HG03064 (cell line): Measurements from ENCODE around the gene MCIDAS.
A peak's percentile ranks its signal among the peaks of the same experiment; 100 is the strongest.

Experiments
- ATAC-seq: cut with Tn5 transposase; IDR thresholded peaks from one replicate; pipeline ENCODE4 v1.9.1; 2021; ENCODE audit warnings: low read depth; ENCODE audit not compliant: unreplicated experiment

The MCIDAS gene

DNA sequence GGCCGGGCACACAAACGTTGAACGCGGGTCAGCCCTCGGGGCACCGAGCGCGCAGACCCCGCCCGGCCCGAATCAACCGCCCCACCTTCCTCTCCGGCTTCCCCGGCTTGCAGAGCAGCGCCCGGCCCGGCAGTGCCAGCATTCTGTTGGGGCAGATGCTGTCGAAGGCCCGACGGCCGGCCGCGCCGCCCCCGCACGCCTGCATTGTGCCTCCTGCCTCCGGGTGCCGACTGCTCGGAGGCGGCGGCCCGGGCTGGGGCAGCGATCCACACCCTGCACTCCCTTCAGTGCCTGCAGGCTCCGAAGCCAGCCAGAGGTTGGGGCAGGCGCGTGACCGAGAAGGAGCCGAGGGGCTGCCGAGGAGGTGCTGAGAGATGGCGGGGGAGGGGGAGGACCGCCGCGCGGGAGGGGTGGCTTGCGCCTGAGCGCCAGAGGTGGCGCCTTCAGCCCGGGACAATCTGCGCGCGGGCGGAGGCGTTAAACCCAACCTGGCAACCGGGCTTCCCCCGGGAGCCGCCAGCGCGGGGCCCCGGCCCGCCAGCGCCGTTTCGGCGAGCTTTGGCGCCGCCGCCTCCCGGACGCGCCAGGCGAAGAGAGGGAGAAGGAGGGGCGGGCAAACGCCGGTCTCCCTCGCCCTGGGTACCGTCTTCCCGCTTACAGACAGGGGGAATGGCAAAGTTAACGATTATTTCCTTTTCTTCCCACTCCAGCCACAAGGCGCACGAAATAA lies at the start of gene MCIDAS:
MCIDAS (minus strand) TSS at position 382 of the 730 bp plus-strand sequence; CDS start at position 205, 177 bp downstream.
- ATAC-seq: no peak

- no peak for ATAC-seq
These were observed 49.7 kb upstream of the MCIDAS start for GRCh38 chr5:55276771-55277170.

GRCh38 chr5:55258339-55258738 lies 31.2 kb upstream of the MCIDAS start:
- no peak for ATAC-seq

DNA sequence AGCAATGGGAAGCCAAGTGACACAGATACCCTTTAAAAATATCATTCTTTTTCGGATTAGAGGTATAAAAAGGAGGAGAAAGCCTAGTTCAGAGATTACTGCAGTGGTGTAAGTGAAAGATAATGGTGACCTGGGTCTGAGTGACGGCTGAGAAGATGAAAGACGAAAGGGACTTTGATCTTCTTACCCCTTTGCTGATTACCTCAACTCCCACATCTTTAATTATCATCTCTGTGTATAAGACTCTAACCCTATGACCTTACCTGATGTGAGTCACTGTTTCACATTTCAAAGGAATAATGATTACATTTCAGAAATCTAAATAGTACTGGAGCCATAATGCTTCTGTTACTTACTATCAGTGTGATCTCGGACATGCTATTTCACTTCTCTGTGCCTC lies 27.7 kb upstream of the MCIDAS start:
- no peak for ATAC-seq

DNA sequence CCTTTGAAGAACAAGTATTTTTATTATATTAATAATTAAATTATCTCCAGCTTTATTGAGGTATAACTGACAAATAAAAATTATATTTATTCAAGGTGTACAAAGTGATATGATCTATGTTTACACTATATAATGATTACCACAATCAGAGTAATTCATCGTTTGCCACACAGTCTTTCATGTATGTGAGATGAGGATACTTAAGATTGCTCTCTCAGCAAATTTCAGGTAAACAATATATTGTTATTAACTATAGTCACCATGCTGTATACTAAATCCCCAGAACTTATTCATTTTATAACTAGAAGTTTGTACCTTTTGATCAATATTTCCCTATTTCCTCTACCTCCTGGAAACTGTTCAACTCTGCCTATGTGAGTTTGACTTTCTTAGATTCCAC lies 22.9 kb upstream of the MCIDAS start:
- no peak for ATAC-seq

DNA sequence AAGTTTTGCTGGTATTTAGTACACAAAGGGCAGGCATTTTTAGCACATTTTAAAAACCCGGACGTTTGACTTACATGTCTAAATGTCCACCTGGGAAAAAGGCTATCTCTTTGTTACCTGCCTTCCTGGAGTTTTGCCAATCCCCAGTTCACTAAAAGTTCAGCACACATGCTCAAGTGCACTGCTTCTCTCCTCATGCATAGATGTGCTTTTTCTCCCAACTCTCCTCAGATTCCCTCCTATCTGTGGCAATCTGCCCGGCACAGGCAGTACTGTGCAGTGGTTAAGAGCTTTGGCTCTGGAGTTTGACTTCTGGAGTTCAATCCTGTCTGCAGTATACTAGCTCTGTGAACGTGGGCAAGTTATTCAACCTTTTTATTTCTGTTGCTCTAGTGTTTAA lies 14.6 kb upstream of the MCIDAS start:
- ATAC-seq: no peak

DNA sequence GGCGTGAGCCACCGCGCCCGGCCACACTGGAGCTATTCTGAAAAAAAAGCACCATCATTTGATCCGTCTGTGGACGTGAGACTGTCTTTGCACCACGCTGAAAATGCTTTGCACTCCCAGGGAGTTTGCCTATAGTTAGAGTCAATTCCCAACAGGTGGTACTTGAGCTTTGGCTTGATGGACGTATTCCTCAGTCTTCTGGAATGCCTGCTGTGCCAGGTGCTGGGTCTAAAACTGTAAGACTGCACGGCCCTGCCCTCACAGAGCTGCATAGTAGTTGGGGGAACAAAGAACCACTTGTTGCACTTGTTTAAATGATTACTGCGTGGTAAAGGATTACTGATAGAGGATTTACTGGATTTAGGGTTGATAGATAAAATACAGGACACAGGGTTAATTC lies 9.7 kb upstream of the MCIDAS start:
- no peak for ATAC-seq

DNA sequence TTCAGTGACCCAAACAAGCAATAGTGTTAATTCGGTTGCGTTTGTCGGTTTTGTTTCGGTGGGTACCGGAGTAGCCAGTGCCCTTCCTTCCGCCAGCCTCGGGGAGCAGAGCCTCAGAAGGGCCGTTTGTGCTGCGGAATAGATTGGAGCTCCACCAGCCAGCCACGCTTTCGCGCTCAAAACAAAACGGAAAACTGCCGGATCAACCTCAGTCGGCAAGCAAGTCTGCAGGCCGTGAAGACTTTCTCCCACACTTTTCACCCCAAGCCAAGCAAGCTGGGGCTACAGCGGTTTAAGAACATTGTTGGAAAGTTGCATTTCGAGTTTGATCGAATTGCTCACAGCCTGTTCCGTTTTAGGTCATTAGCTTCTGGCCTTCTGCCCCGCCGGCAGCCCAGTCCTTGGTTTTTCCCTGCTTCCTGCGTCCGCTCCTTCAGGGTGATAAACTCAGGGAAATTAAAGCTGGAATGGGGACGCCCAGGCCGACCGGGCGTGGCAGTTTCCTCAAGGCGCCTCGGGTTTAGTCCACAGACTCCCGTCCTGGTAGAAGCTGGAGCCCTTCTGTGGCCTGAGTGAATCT lies 7.1 kb upstream of the MCIDAS start:
- no peak for ATAC-seq

DNA sequence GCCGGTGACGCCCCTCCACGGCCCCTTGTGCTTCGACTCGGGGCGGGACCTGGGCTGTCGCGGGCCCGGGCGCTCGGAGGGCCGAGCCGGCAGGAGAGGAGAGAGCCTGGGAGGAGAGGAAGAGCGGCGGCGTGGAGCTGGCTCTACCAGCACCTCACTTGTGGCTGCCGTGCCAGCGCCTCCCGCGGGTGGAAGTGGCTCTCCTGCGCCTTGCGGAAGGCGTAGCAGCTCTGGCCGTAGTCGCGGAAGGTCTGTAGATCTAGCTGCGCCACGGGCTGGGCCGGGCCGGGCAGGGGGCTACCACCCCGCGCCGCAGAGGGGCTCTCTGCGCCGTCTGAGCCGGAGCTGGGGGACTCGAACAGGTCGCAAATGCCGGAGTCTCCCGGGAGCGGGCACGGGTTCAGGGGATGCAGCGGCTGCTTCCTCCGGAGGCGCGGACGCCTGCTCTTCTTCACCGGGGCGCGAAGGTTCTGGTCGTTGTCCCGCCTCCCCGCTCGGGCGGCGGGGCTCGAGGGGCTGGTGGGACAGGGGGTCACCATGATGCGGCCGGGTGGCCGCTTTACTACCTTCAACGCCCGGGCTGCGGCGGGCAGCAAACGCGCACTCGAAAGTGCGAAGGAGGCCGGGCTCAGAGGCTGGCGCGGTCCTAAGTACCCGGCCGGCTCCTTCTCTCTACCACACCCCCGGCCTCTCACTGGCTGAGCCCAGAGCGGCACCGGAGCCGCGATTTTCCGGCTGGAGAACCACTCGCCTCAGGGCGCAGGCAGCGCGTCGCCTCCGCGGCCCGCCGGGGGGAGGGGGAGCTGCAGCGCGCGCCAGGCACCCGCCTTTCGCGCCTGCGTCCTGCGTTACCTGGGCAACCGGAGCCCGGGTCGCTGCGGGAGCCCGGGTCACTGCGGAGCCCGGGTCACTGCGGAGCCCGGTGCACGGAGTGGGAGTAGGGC lies 6.1 kb upstream of the MCIDAS start, which contains the start of gene CCNO:
CCNO (minus strand) TSS at position 624 of the 944 bp plus-strand sequence; CDS start at position 539, 85 bp downstream.
- no peak for ATAC-seq

DNA sequence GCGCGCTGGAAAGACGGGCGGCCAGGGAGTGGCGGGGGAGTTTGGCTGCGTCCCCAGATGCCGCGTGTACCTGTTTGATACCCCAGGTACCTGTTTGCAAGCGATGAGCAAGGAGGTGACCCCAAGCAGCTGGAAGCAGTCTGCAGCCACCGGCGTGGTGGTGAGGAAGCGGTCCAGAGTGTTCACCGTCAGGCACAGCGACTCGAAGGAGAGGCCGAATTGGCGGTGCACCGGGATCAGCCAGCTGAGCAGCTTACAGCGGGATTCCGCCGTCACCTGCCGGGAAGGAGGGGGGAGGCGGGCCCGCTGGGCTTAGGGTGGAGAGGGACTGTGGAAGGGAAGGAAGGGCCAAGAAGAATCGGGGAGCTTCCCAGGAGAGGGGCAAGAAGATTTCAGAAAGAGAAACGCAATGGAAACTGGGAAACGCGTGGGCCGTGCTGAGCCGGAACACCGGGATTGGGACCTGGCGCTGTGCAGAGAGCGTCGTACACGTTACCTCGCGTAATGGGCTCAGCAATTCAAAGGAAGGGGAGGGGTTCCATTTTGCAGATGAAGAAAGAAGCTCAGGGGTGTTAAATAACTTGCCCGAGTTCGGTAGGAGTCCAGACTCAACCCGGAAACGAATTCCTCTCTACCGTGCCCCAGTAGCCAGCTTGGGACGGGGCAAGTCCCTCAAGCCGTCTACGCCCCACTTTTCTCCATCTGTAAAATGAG lies 5.3 kb upstream of the MCIDAS start:
- no peak for ATAC-seq

DNA sequence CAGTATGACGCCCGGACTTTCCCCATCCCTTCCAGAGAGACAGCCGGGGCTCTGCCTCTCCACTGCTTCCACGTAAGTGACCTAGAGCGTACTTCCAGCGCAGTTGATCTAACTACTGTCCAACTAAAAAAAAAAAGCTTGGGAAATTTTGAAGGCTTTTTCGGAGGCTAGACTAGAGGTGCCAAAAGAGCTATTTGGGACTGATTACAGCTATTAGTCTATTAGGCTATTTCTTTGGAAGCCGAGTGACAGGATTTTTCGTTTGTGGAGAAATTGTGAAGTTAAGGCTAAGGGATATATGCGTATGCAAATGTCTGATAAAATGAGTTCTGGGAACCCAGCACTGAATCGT lies 4.8 kb upstream of the MCIDAS start:
- ATAC-seq: no peak

GRCh38 chr5:55231029-55231918 lies 4.2 kb upstream of the MCIDAS start:
- no peak for ATAC-seq

DNA sequence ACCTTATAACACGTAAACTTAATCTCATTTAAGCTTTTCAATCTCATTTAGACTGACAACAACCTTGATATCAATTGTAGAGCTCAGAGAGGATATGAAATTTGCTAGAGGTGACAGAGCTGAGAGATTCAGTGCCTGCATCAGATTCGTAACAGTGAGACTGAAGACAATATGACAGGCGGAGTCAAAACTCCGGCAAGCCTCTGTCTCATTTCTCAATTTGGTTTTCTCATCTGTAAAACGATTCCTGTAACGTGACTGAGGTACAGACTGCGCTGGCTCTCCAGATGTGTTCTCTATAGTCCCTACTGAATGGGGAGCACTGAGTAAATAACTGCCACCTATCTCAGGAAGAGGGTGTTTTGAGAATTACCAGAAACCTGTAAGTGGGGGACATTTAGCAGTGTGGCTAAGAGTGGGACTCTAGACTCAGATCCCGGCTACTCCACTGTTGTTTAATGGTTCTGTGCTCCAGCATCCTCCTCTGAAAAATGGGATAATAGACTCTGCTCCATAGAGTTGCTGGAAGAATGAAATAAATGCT lies 3.0 kb upstream of the MCIDAS start:
- ATAC-seq: no peak

DNA sequence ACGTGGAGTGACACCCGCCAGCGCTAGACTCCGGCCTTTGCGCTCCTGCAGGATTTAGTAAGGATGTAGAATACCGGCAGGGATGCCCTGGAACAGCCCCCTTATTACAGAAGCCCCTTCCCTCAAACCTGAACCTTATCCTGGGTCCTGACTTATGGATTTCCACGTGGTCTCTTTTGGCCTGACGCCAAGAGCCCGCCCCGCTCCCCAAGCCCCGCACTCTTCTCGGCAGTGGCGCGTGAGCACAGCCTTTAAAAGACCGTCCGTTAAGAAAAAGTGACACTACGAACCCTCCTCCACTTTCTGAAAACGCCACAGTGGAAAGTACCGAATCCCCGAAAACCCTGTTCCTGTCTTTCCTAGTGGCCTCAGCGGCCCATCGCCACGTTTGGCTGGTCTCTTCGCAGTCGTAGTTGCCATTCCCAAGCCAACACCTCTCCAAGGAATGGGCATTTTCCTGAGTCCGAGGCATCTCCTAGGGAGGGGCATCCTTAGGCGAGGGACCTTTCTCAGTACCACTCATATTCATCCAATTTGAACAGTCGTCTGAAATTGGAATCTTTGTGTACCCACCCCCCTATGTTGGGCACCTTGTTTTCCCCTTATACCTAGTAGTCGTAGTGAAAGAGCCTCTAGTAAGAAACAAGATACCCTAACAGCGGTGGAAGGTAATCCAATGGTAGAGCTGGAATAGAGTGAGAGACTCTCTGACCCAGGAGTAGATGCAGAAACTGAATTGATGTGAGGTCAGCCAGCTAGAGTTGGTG lies 732 bp upstream of the MCIDAS start:
- ATAC-seq: no peak

DNA sequence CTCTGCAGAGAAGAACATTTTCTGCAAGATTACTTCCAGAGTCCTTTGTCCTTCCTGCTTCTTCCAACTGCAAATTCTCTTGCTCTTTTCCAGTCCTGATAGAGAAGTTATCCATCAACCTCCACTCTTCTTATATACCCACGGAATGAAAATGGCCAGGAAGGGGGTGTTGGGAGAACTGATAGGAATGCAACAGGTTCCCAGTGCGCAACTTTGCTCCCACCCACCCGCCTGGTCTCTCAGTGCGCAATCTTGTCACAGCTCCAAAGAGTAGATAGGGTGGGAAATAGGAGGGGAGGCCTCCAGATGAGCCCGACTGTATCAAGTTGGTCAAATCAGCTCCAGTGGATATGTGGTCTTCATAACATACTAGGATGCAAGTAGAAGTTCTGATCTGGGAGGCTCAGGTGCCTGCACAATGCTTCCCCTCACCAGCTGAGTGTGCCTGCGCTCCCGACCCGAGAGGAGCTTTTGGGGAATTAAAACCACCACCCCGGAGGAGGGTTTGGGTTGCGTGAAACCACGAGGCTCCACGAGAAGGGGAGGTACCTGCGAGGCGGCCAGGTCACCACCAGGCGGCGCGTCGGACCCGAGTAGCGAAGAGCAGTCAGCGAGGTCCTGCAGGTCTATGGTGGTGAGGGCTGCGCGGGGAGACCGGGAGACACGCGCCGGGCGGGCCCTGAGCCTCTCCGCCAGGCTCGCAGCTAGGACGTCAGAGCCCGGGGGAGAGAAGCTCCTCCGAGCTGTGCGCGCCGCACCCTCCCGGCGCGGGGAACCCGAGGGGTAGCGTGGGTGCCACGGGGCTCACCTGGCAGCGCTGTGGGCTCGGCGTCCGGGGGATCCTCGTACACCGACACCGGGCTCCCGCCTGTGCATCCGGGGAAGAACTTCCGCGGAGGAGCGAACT lies 835 bp downstream of the MCIDAS start:
- ATAC-seq: peak; percentile 54

GRCh38 chr5:55225346-55225745 lies 1.8 kb downstream of the MCIDAS start:
- ATAC-seq: no peak

DNA sequence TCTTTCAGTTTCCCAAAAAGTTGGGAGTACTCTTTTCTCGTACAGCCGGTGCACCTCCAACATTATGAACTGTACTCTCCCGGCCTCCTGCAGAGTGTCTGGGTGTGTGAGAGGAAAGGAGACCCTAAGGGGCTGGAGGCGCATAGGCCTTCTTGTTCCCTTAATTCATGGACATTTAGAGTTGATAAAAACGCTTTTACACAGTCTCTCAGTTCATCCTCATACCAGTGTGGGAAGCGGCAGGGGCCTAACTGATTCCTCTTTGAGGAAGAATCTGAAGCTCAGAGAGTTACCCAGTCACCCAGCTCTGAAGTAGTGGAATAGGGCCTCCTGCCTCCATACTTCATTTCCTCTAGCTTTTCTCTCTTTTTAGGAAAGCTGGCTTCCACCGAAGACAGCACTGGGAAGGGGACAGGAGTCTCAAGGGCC lies 3.3 kb downstream of the MCIDAS start:
- no peak for ATAC-seq
